ENCODE data around the gene PGM1. TPM values are rescaled to one million over a fixed set of nuclear protein-coding genes. Genes with fewer than 3 reads are reported as not detected.

PGM1 gene
- total and polyA plus RNA-seq, 9 of the 15 experiments (the other 6 are each of a cell fraction or from before 2014, with no cell fraction given) = 0.03 to 0.31 (median 0.09) TPM; not detected in 5

DNA sequence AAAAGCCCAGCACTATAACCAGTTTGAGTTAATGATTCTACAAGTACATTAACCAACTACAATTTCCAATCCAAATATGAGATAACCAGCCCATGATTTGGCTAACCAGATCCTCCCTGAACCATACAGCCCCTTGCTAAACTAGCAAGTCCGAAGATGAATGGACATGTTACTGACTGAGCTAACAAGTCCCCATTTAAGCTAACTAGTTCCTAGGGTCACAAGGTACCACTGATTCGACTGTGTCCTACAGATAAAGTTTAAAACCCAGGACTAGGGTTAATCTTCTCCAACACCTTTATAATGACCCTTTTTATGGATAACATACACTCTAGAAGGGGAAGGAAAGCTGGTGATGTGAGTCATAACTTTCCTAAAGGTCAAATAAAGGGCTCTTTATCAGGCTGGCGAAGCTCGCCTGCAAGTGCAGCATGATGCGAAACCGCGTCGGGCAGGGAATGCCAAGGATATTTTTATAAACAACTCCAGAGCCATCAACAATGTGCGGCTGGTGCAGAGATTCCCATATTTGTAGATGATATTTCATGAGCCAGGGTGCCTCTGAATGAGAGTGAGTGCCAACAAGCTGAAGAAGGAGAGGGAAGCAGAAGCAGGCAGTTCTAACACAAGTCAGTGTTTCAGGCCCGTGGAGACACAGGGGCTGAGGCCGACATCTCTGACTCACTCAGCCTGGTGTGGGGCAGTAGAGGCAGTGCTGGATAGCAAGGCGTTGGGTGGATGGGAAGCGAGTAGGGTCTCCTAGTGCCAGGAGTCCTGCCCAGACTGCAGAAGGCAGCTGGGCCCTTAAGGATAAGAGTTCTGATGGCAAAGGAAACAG is 105.0 kb downstream of the PGM1 start (continued):
- TF ChIP-seq TEAD4 (IDR thresholded peaks at IDR 0.05; ENCODE audit: low read length) (peak; percentile 29; the same call in 1 of the 2 replicates), TEAD4 (CRISPR knock-in tag; IDR thresholded peaks at IDR 0.05; ENCODE audit: borderline replicate concordance) (no peak), KLF1 (tag; IDR thresholded peaks at IDR 0.05) (no peak), SETDB1 (IDR thresholded peaks at IDR 0.05; ENCODE audit: low read length) (no peak), ZFPM2 (CRISPR knock-in tag; IDR thresholded peaks at IDR 0.05) (no peak), CBFA2T3 (IDR thresholded peaks at IDR 0.05) (peak; percentile 57), CREM (IDR thresholded peaks at IDR 0.05; ENCODE audit: low read depth) (peak; percentile 12; the same call in 1 of the 2 replicates), SMARCC2 (IDR thresholded peaks at IDR 0.05; ENCODE audit: low read depth) (no peak), CBX8 (IDR thresholded peaks at IDR 0.05; ENCODE audit: borderline replicate concordance, extremely low read depth, low read depth, low read length, poor library complexity, severe bottlenecking) (no peak), EZH2 (IDR thresholded peaks at IDR 0.05; ENCODE audit: borderline replicate concordance, low read depth, low read length) (no peak), GABPB1 (CRISPR knock-in tag; IDR thresholded peaks at IDR 0.05) (no peak), JUND (IDR thresholded peaks at IDR 0.05; ENCODE audit: borderline replicate concordance, low read depth, low read length) (peak; percentile 17; the same call in 1 of the 2 replicates), JUND (tag; IDR thresholded peaks at IDR 0.05; ENCODE audit: borderline replicate concordance, low read depth, low read length) (no peak), HMGN3 (IDR thresholded peaks at IDR 0.05; ENCODE audit: borderline replicate concordance, extremely low read depth, insufficient read length, low read depth, low read length) (no peak), RNF2 (IDR thresholded peaks at IDR 0.05) (no peak), EHMT2 (IDR thresholded peaks at IDR 0.05) (no peak), NR2C2 (CRISPR knock-in tag; IDR thresholded peaks at IDR 0.05) (no peak), NR2C2 (tag; IDR thresholded peaks at IDR 0.05) (no peak)
- TF ChIP-seq, protein P1, sequence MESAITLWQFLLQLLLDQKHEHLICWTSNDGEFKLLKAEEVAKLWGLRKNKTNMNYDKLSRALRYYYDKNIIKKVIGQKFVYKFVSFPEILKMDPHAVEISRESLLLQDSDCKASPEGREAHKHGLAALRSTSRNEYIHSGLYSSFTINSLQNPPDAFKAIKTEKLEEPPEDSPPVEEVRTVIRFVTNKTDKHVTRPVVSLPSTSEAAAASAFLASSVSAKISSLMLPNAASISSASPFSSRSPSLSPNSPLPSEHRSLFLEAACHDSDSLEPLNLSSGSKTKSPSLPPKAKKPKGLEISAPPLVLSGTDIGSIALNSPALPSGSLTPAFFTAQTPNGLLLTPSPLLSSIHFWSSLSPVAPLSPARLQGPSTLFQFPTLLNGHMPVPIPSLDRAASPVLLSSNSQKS (CRISPR knock-in tag; IDR thresholded peaks at IDR 0.05) = no peak
- TF ChIP-seq, protein P2, sequence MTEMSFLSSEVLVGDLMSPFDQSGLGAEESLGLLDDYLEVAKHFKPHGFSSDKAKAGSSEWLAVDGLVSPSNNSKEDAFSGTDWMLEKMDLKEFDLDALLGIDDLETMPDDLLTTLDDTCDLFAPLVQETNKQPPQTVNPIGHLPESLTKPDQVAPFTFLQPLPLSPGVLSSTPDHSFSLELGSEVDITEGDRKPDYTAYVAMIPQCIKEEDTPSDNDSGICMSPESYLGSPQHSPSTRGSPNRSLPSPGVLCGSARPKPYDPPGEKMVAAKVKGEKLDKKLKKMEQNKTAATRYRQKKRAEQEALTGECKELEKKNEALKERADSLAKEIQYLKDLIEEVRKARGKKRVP (CRISPR knock-in tag; IDR thresholded peaks at IDR 0.05) = no peak
- TF ChIP-seq, protein P3, sequence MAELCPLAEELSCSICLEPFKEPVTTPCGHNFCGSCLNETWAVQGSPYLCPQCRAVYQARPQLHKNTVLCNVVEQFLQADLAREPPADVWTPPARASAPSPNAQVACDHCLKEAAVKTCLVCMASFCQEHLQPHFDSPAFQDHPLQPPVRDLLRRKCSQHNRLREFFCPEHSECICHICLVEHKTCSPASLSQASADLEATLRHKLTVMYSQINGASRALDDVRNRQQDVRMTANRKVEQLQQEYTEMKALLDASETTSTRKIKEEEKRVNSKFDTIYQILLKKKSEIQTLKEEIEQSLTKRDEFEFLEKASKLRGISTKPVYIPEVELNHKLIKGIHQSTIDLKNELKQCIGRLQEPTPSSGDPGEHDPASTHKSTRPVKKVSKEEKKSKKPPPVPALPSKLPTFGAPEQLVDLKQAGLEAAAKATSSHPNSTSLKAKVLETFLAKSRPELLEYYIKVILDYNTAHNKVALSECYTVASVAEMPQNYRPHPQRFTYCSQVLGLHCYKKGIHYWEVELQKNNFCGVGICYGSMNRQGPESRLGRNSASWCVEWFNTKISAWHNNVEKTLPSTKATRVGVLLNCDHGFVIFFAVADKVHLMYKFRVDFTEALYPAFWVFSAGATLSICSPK (IDR thresholded peaks at IDR 0.05; ENCODE audit: borderline replicate concordance) = no peak
- TF ChIP-seq, protein P4, sequence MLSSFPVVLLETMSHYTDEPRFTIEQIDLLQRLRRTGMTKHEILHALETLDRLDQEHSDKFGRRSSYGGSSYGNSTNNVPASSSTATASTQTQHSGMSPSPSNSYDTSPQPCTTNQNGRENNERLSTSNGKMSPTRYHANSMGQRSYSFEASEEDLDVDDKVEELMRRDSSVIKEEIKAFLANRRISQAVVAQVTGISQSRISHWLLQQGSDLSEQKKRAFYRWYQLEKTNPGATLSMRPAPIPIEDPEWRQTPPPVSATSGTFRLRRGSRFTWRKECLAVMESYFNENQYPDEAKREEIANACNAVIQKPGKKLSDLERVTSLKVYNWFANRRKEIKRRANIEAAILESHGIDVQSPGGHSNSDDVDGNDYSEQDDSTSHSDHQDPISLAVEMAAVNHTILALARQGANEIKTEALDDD (IDR thresholded peaks at IDR 0.05) = peak; percentile 99
- TF ChIP-seq, protein P5, sequence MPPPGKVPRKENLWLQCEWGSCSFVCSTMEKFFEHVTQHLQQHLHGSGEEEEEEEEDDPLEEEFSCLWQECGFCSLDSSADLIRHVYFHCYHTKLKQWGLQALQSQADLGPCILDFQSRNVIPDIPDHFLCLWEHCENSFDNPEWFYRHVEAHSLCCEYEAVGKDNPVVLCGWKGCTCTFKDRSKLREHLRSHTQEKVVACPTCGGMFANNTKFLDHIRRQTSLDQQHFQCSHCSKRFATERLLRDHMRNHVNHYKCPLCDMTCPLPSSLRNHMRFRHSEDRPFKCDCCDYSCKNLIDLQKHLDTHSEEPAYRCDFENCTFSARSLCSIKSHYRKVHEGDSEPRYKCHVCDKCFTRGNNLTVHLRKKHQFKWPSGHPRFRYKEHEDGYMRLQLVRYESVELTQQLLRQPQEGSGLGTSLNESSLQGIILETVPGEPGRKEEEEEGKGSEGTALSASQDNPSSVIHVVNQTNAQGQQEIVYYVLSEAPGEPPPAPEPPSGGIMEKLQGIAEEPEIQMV (tag; conservative IDR thresholded peaks at IDR 0.05; ENCODE audit: low read depth) = no peak

Measured in K562 (cell line).